Measurements from ENCODE around the gene EMC9. TPM values are rescaled to one million over a fixed set of nuclear protein-coding genes. Genes with fewer than 3 reads are reported as not detected.

Gene EMC9
- total RNA-seq, 1 experiment from 2014 or later: 26.7 TPM

- no peak for DNase-seq (ENCODE audit: low spot score)
These were observed 51.5 kb downstream of the EMC9 start for GRCh38 chr14:24089890-24090289.

Other genes with a start within 250 kb of the EMC9 start
- gene DHRS4, start 187.8 kb downstream of the EMC9 start, total RNA-seq (2014; rRNA removed; shearing (Covaris generic)): 28.8 and 40.5 TPM in 2 replicates
- gene DHRS4L2, start 152.7 kb downstream of the EMC9 start, total RNA-seq (2014; rRNA removed; shearing (Covaris generic)): 5.5 and 12.0 TPM in 2 replicates
- gene CARMIL3, start 89.6 kb downstream of the EMC9 start, total RNA-seq (2014; rRNA removed; shearing (Covaris generic)): 0.14 TPM in 1 of 2 replicates, not detected in the other
- gene CPNE6, start 70.0 kb downstream of the EMC9 start, total RNA-seq (2014; rRNA removed; shearing (Covaris generic)): not detected in 2 replicates
- gene PCK2, start 47.3 kb downstream of the EMC9 start, total RNA-seq (2014; rRNA removed; shearing (Covaris generic)): 14.3 and 16.0 TPM in 2 replicates
- gene DCAF11, start 26.8 kb downstream of the EMC9 start, total RNA-seq (2014; rRNA removed; shearing (Covaris generic)): 53.4 and 78.4 TPM in 2 replicates
- 1.0 and 1.6 TPM in 2 replicates for gene NRL, start 26.6 kb downstream of the EMC9 start, total RNA-seq (2014; rRNA removed; shearing (Covaris generic))
- not detected in 2 replicates for gene FITM1, start 10.9 kb downstream of the EMC9 start, total RNA-seq (2014; rRNA removed; shearing (Covaris generic))
- gene PSME1, start 5.4 kb downstream of the EMC9 start, total RNA-seq (2014; rRNA removed; shearing (Covaris generic)): 584 and 638 TPM in 2 replicates
- 346 and 383 TPM in 2 replicates for gene PSME2, start 5.0 kb upstream of the EMC9 start, total RNA-seq (2014; rRNA removed; shearing (Covaris generic))
- gene RNF31, start 5.9 kb upstream of the EMC9 start, total RNA-seq (2014; rRNA removed; shearing (Covaris generic)): 44.3 and 107 TPM in 2 replicates
- gene IRF9, start 19.7 kb upstream of the EMC9 start, total RNA-seq (2014; rRNA removed; shearing (Covaris generic)): 75.0 and 84.3 TPM in 2 replicates
- gene REC8, start 30.5 kb upstream of the EMC9 start, total RNA-seq (2014; rRNA removed; shearing (Covaris generic)): 0.14 and 0.54 TPM in 2 replicates
- 42.7 and 49.3 TPM in 2 replicates for gene IPO4, start 47.2 kb upstream of the EMC9 start, total RNA-seq (2014; rRNA removed; shearing (Covaris generic))
- gene TM9SF1, start 53.9 kb upstream of the EMC9 start, total RNA-seq (2014; rRNA removed; shearing (Covaris generic)): 96.0 and 96.4 TPM in 2 replicates
- gene TSSK4, start 64.1 kb upstream of the EMC9 start, total RNA-seq (2014; rRNA removed; shearing (Covaris generic)): not detected in 2 replicates
- 61.1 and 66.9 TPM in 2 replicates for gene CHMP4A, start 71.9 kb upstream of the EMC9 start, total RNA-seq (2014; rRNA removed; shearing (Covaris generic))
- gene MDP1, start 74.5 kb upstream of the EMC9 start, total RNA-seq (2014; rRNA removed; shearing (Covaris generic)): 35.6 and 36.7 TPM in 2 replicates
- 314 and 338 TPM in 2 replicates for gene NEDD8, start 90.8 kb upstream of the EMC9 start, total RNA-seq (2014; rRNA removed; shearing (Covaris generic))
- gene GMPR2, start 91.3 kb upstream of the EMC9 start, total RNA-seq (2014; rRNA removed; shearing (Covaris generic)): 78.4 and 98.2 TPM in 2 replicates
- gene TINF2, start 101.0 kb upstream of the EMC9 start, total RNA-seq (2014; rRNA removed; shearing (Covaris generic)): 52.2 and 52.3 TPM in 2 replicates
- gene TGM1, start 121.6 kb upstream of the EMC9 start, total RNA-seq (2014; rRNA removed; shearing (Covaris generic)): 0.12 and 0.74 TPM in 2 replicates
- gene RABGGTA, start 130.0 kb upstream of the EMC9 start, total RNA-seq (2014; rRNA removed; shearing (Covaris generic)): 15.1 and 18.9 TPM in 2 replicates
- 5.8 and 6.0 TPM in 2 replicates for gene DHRS1, start 158.2 kb upstream of the EMC9 start, total RNA-seq (2014; rRNA removed; shearing (Covaris generic))
- 5.7 and 6.3 TPM in 2 replicates for gene NOP9, start 158.3 kb upstream of the EMC9 start, total RNA-seq (2014; rRNA removed; shearing (Covaris generic))
- gene CIDEB, start 166.4 kb upstream of the EMC9 start, total RNA-seq (2014; rRNA removed; shearing (Covaris generic)): not detected in 2 replicates
- gene LTB4R2, start 168.5 kb upstream of the EMC9 start, total RNA-seq (2014; rRNA removed; shearing (Covaris generic)): 0.33 and 0.45 TPM in 2 replicates
- gene LTB4R, start 169.9 kb upstream of the EMC9 start, total RNA-seq (2014; rRNA removed; shearing (Covaris generic)): 0.39 and 0.41 TPM in 2 replicates
- gene ADCY4, start 193.5 kb upstream of the EMC9 start, total RNA-seq (2014; rRNA removed; shearing (Covaris generic)): not detected in 2 replicates
- gene RIPK3, start 198.4 kb upstream of the EMC9 start, total RNA-seq (2014; rRNA removed; shearing (Covaris generic)): not detected in 2 replicates
- 7.1 and 9.5 TPM in 2 replicates for gene NFATC4, start 226.6 kb upstream of the EMC9 start, total RNA-seq (2014; rRNA removed; shearing (Covaris generic))